ENCODE data around the gene TSPOAP1.

The TSPOAP1 gene

DNA sequence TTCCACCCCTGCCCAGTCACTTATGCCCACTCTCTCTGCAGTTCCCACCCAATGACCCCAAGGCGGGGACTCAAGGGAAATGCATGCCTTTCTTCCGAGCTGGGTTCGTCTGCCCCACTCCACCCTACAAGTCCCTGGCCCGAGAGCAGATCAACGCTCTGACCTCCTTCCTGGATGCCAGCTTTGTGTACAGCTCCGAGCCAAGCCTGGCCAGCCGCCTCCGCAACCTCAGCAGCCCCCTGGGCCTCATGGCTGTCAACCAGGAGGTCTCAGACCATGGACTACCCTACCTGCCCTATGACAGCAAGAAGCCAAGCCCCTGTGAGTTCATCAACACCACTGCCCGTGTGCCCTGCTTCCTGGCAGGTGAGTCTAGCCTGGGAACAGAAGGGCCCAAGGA, 76.5 kb downstream of the TSPOAP1 start:
- Histone ChIP-seq H3K4me1 (ENCODE audit: control insufficient read depth, low read depth, low read length) (peaks cover 3% of the 10 kb centered on the region), H3K9me3 (ENCODE audit: control insufficient read depth, low read depth, low read length) (no peaks in the 10 kb centered on the region), H3K27me3 (ENCODE audit: control insufficient read depth, insufficient read depth, low read length) (peaks cover 75% of the 10 kb centered on the region), H3K27ac (ENCODE audit: low read length) (no peak overlapping the region), H3K36me3 (ENCODE audit: control insufficient read depth, low read depth, low read length) (no peaks in the 10 kb centered on the region), H3K9ac (ENCODE audit: low read length) (no peak overlapping the region), H3K4me3 (ENCODE audit: low read length) (no peak overlapping the region)

Measured in iPS-18a (cell line).